OCI-LY7 (cell line): Measurements from ENCODE around the gene LANCL2.

Experiments used
- CTCF ChIP-seq: fragments of 200-600 bp; sonication (generic); conservative IDR thresholded peaks from 2 replicates; pipeline ENCODE4 v1.5.1; 2014; ENCODE audit warnings: mild to moderate bottlenecking, antibody characterized with exemption, low read length, moderate library complexity, mixed read lengths
- EZH2phosphoT487 ChIP-seq: fragments of 200-600 bp; sonication (generic); IDR thresholded peaks from 2 replicates; pipeline ENCODE4 v1.6.1; 2018; ENCODE audit warnings: low read depth, borderline replicate concordance, mild to moderate bottlenecking, mixed run types, antibody characterized with exemption, low read length, moderate library complexity, mixed read lengths

GRCh38 chr7:55423891-55424290 lies 58.8 kb downstream of the LANCL2 start:
- TF ChIP-seq CTCF, result no peak
- TF ChIP-seq EZH2phosphoT487, result no peak
